Esophagus muscularis mucosa (tissue), 4 donors: Measurements from ENCODE around the gene CHAC1. TPM values are rescaled to one million over a fixed set of nuclear protein-coding genes. Genes with fewer than 3 reads are reported as not detected.
"Not testable (repeated sequence)": the region's sequence is repeated elsewhere in the genome, so short reads cannot be mapped to it uniquely, and the experiment has no call there.

Experiments used
- DNase-seq: peaks from one replicate; pipeline ENCODE4 v3.0.0-alpha.2; 2017; ENCODE audit errors: extremely low spot score
- H3K27ac ChIP-seq, 4 donors: fragments of 200-600 bp; sonication (generic); replicated peaks in 1 of 4; 1 replicate in 3 of 4; 2 replicates in 1 of 4; pipeline ENCODE4 v1.5.1; 2016 to 2019; ENCODE audit warnings: mild to moderate bottlenecking in 1 of 4
- H3K27me3 ChIP-seq, 4 donors: fragments of 200-600 bp; sonication (generic); one replicate each; pipeline versions ENCODE4 v1.5.1 to v1.6.0; 2016 to 2019
- H3K36me3 ChIP-seq, 4 donors: fragments of 200-600 bp; sonication (generic); one replicate each; pipeline ENCODE4 v1.5.1; 2016 to 2019
- H3K4me1 ChIP-seq, 4 donors: fragments of 200-600 bp; sonication (generic); one replicate each; pipeline ENCODE4 v1.5.1; 2016 to 2019
- H3K4me3 ChIP-seq, 4 donors: fragments of 200-600 bp; sonication (generic); 1 replicate in 2 of 4; 2 replicates in 2 of 4; pipeline ENCODE4 v1.5.1; 2016 to 2019; ENCODE audit warnings: mild to moderate bottlenecking in 4 of 4, moderate library complexity in 1 of 4
- H3K9me3 ChIP-seq, 4 donors: fragments of 200-600 bp; sonication (generic); 1 replicate in 3 of 4; 2 replicates in 1 of 4; pipeline ENCODE4 v1.5.1; 2016 to 2019
- CTCF ChIP-seq, 3 experiments: fragments of 200-600 bp in 2 of 3; fragments of 450-650 bp in 1 of 3; sonication (generic) in 2 of 3; IDR thresholded peaks; one replicate each; pipeline ENCODE4 v1.5.1; 2017 to 2019; ENCODE audit warnings: antibody characterized with exemption in 3 of 3, mild to moderate bottlenecking in 2 of 3, moderate library complexity in 1 of 3
- EP300 ChIP-seq: sonication (generic); formaldehyde crosslinking; IDR thresholded peaks from one replicate; pipeline ENCODE4 v1.6.1; 2017; ENCODE audit warnings: antibody characterized with exemption
- POLR2A ChIP-seq: fragments of 450-650 bp; IDR thresholded peaks from one replicate; pipeline ENCODE4 v1.6.1; 2017; ENCODE audit warnings: antibody characterized with exemption, moderate library complexity, mild to moderate bottlenecking, low read depth
- POLR2AphosphoS5 ChIP-seq, 2 donors: sonication (generic); formaldehyde crosslinking; IDR thresholded peaks; one replicate each; pipeline ENCODE4 v1.6.1; 2017; ENCODE audit warnings: antibody characterized with exemption in 2 of 2
- WGBS: methylation state at CpG from one replicate; pipeline ENCODE4 v1.1.5; 2018; 5-methylcytosine and 5-hydroxymethylcytosine counted together
- intact Hi-C: fragments of 100-400 bp; cut with DNase I; formaldehyde crosslinking; loops from one replicate; pipeline ENCODE4 v1.15.1; 2023
- total RNA-seq, 4 donors: library from RNA; depleted of rRNA; stranded (reverse); fragments of >200 nt; gene quantifications; one replicate each; pipeline versions ENCODE4 v1.1.0 to v1.2.1, GENCODE V29; 2016

CHAC1 gene
- total RNA-seq, 4 donors from 2014 or later = 0.66 to 3.6 (median 1.3) TPM

DNA sequence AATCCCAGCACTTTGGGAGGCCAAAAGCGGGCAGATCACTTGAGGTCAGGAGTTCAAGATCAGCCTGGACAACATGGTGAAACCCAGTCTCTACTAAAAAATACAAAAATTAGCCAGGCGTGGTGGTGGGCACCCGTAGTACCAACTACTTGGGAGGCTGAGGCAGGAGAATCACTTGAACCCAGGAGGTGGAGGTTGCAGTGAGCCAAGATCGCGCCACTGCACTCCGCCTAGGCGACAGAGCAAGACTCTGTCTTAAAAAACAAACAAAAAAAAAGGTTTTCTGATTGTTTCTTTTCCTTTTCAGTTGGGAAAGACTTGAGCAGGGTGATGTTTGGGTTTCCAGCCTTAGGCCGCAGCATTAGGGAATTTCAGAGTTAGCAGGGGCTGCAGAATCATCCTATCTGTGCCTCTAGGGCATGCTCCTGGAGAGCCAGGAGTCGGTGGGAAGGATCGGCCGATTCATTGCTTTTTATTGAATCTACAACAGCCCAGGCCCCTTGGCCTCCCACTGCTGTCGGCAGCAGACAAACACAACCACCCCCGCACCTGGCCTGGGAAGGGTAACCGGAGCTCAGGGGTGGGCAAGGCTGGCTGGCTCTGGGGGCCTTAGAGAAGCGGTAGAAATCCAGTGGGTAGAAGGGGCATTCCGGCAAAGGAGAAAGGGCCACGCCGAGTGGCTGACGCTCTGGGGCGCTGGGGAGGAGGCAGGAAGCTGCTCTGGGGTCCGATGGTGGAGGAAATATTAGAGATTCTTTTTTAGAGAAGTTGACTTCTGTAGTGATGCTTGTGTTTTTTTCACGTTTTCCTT, 6.3 kb downstream of the CHAC1 start:
- no peak for DNase-seq
- Histone ChIP-seq H3K4me1 (peaks cover 23 to 33% (median 25%) of the 10 kb centered on the region in 4 donors), H3K36me3 (no peaks in the 10 kb centered on the region), H3K27me3 (no peaks in the 10 kb centered on the region), H3K27ac (no peak overlapping the region), H3K9me3 (no peaks in the 10 kb centered on the region), H3K4me3 (no peak overlapping the region)
- TF ChIP-seq POLR2A (no peak), CTCF (IDR thresholded peaks at IDR 0.05) (no peak), EP300 (no peak), POLR2AphosphoS5 (IDR thresholded peaks at IDR 0.05) (no peak)
- intact Hi-C loops = no loop called here
- 86% methylated on average over 22 of the region's 22 CpGs for WGBS

DNA sequence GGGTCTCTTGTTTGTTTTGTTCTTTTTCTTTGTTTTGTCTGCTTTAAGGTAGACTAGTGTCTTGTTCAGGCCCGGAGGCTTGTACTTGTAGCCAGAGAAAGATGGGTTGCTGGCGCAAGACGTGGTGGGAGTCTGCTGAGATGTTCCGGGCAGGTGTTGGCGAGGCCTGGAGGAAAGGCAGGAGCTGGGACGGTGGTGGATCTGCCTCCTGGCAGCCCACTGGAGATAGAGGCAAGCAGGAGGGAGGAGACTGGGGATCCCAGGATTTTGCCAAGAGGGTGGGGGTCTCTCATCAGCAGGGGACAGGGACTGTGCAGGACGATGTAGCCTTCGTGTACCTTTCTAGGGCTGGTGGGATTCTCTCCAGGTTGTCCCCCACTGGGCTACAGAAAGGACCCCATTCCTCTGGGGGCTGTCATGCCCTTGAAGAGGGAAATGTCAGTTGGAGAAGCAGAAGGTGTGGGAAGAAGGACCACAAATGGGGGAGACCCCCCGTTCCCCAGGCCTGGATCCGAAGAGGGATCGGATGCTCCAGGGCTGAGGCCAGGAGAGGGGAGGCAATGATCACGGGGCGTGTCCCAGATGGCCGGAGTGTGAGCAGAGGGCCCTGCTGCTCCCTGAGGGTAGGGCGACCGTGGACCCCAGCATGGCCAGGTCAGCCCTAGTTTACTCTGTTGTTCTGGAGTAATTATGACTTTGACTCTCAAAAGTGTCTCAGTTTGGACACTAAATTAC, 7.0 kb downstream of the CHAC1 start:
- intact Hi-C loops = no loop called here
- no peaks in the 10 kb centered on the region for H3K36me3 ChIP-seq
- H3K9me3 ChIP-seq = no peaks in the 10 kb centered on the region
- H3K27me3 ChIP-seq = no peaks in the 10 kb centered on the region
- peaks cover 23 to 33% (median 25%) of the 10 kb centered on the region in 4 donors for H3K4me1 ChIP-seq
- no peak for DNase-seq
- no peak overlapping the region for H3K27ac ChIP-seq
- 91% methylated on average over 16 of the region's 16 CpGs for WGBS
- TF ChIP-seq POLR2A (no peak), POLR2AphosphoS5 (IDR thresholded peaks at IDR 0.05) (no peak), EP300 (no peak), CTCF (IDR thresholded peaks at IDR 0.05) (no peak)
- H3K4me3 ChIP-seq = no peak overlapping the region

DNA sequence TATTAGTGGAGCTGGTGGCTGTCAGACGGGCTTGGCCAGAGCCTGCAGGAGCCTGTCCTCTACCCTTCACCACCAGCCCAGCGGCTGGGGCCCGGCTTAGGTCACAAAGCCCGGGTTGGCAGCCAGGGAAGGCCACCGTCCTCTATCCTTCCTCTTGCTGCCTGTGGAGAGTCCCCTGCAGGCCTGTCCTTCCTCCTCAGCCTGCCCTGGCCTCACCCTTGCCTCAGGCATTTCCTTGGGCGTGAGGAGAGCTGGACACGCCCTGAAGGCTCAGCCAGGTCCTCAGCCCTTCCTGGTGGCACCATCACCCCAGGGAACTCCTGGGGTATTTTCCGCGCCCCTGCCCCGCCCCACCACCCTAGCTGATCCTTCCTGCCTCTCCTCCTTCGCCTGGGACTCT, 7.7 kb downstream of the CHAC1 start:
- Histone ChIP-seq H3K27ac (no peak overlapping the region), H3K9me3 (no peaks in the 10 kb centered on the region), H3K4me1 (peaks cover 21 to 27% (median 24%) of the 10 kb centered on the region in 4 donors), H3K4me3 (no peak overlapping the region), H3K27me3 (no peaks in the 10 kb centered on the region), H3K36me3 (no peaks in the 10 kb centered on the region)
- no peak for TF ChIP-seq POLR2A
- no peak for TF ChIP-seq EP300
- no peak for TF ChIP-seq CTCF (IDR thresholded peaks at IDR 0.05)
- TF ChIP-seq POLR2AphosphoS5 (IDR thresholded peaks at IDR 0.05) = no peak
- intact Hi-C loops = no loop called here
- no peak for DNase-seq
- 98% methylated on average over 10 of the region's 11 CpGs for WGBS

DNA sequence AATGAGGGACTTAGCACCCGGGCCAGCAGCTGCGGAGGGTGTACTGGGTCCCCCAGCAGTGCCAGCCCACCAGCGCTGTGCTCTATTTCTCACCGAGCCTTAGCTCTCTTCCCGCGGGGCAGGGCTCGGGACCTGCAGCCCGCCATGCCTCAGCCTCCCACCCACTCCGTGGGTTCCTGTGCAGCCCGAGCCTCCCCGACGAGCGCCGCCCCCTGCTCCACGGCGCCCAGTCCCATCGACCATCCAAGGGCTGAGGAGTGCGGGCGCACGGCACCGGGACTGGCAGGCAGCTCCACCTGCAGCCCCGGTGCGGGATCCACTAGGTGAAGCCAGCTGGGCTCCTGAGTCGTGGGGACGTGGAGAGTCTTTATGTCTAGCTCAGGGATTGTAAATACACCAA, 8.5 kb downstream of the CHAC1 start:
- H3K27ac ChIP-seq, H3K27me3 ChIP-seq, DNase-seq, H3K36me3 ChIP-seq, H3K9me3 ChIP-seq, H3K4me3 ChIP-seq, intact Hi-C loops: not testable (repeated sequence)
- peaks cover 13 to 19% (median 16%) of the 10 kb centered on the region in 4 donors for H3K4me1 ChIP-seq
- WGBS = 94% methylated on average over 24 of the region's 25 CpGs

- H3K27ac ChIP-seq, H3K4me3 ChIP-seq, DNase-seq, H3K36me3 ChIP-seq, H3K27me3 ChIP-seq, intact Hi-C loops, H3K9me3 ChIP-seq: not testable (repeated sequence)
- 93% methylated on average over 14 of the region's 14 CpGs for WGBS
- H3K4me1 ChIP-seq = peaks cover 7 to 13% (median 10%) of the 10 kb centered on the region in 4 donors
Observed at GRCh38 chr15:40962317-40962716, 9.0 kb downstream of the CHAC1 start.
